Neuronal stem cell (in vitro differentiated cells): ENCODE results near the gene HERC3.

Experiments
- DNase-seq: peaks from one replicate; pipeline ENCODE4 v3.0.0-alpha.2; 2013; ENCODE audit warnings: low spot score
- H2AFZ ChIP-seq: one replicate; pipeline ENCODE4 v1.6.1; 2013; ENCODE audit warnings: mild to moderate bottlenecking, low read length, inconsistent platforms
- H2AK5ac ChIP-seq: 2 replicates; pipeline ENCODE4 v1.6.1; 2013; ENCODE audit warnings: low read depth, mild to moderate bottlenecking, inconsistent platforms, low read length, moderate library complexity, mixed read lengths
- H2BK120ac ChIP-seq: 2 replicates; pipeline ENCODE4 v1.6.1; 2013; ENCODE audit warnings: low read depth, mild to moderate bottlenecking, inconsistent platforms, low read length, moderate library complexity, mixed read lengths
- H2BK12ac ChIP-seq: one replicate; pipeline ENCODE4 v1.6.1; 2013; ENCODE audit warnings: low read length, inconsistent platforms
- H2BK15ac ChIP-seq: 2 replicates; pipeline ENCODE4 v1.6.1; 2013; ENCODE audit warnings: mild to moderate bottlenecking, low read length, inconsistent platforms, mixed read lengths
- H2BK5ac ChIP-seq: one replicate; pipeline ENCODE4 v1.6.1; 2013; ENCODE audit warnings: inconsistent platforms, mild to moderate bottlenecking, low read length, moderate library complexity
- H3K14ac ChIP-seq: one replicate; pipeline ENCODE4 v1.6.1; 2013; ENCODE audit warnings: low read length, inconsistent platforms
- H3K18ac ChIP-seq: 2 replicates; pipeline ENCODE4 v1.6.1; 2013; ENCODE audit warnings: low read length, inconsistent platforms
- H3K23ac ChIP-seq: 2 replicates; pipeline ENCODE4 v1.6.1; 2013; ENCODE audit warnings: low read depth, mild to moderate bottlenecking, mixed read lengths, low read length, inconsistent platforms; ENCODE audit not compliant: poor library complexity
- H3K27ac ChIP-seq: replicated peaks from 3 replicates; pipeline ENCODE4 v1.5.1; 2013; ENCODE audit warnings: low read length, inconsistent platforms
- H3K27me3 ChIP-seq, 3 experiments: 2 replicates each; pipeline ENCODE4 v1.6.1; 2013; ENCODE audit warnings: low read length in 3 of 3, mild to moderate bottlenecking in 2 of 3, inconsistent platforms in 1 of 3, low read depth in 1 of 3, mixed read lengths in 1 of 3, moderate library complexity in 1 of 3; ENCODE audit not compliant: control insufficient read depth in 3 of 3, insufficient read depth in 3 of 3
- H3K36me3 ChIP-seq, 2 donors: replicated peaks in 1 of 2; 2 replicates each; pipeline ENCODE4 v1.6.1; 2013; ENCODE audit warnings: low read length in 2 of 2; ENCODE audit not compliant: control insufficient read depth in 2 of 2, insufficient read depth in 2 of 2
- H3K4ac ChIP-seq: 2 replicates; pipeline ENCODE4 v1.6.1; 2013; ENCODE audit warnings: inconsistent platforms, mild to moderate bottlenecking, low read length, moderate library complexity
- H3K4me1 ChIP-seq, 2 donors: 1 replicate in 1 of 2; 2 replicates in 1 of 2; pipeline ENCODE4 v1.6.1; 2013; ENCODE audit warnings: low read length in 2 of 2, low read depth in 1 of 2; ENCODE audit not compliant: control insufficient read depth in 2 of 2, insufficient read depth in 1 of 2
- H3K4me2 ChIP-seq: one replicate; pipeline ENCODE4 v1.6.1; 2013; ENCODE audit warnings: mild to moderate bottlenecking, low read length, inconsistent platforms; ENCODE audit not compliant: insufficient read depth, poor library complexity, severe bottlenecking
- H3K4me3 ChIP-seq, 2 donors: 2 replicates each; pipeline ENCODE4 v1.5.1; 2013; ENCODE audit warnings: low read length in 2 of 2, mild to moderate bottlenecking in 2 of 2, inconsistent platforms in 1 of 2, moderate library complexity in 1 of 2
- H3K79me1 ChIP-seq: one replicate; pipeline ENCODE4 v1.6.1; 2013; ENCODE audit warnings: low read depth, mild to moderate bottlenecking, inconsistent platforms, low read length, moderate library complexity
- H3K9ac ChIP-seq: one replicate; pipeline ENCODE4 v1.6.1; 2013; ENCODE audit warnings: mild to moderate bottlenecking, low read depth, low read length, inconsistent platforms; ENCODE audit not compliant: poor library complexity
- H3K9me3 ChIP-seq, 2 donors: replicated peaks in 1 of 2; 2 replicates each; pipeline versions ENCODE3 to v1.6.1; 2013; ENCODE audit warnings: low read length in 2 of 2, mild to moderate bottlenecking in 2 of 2, inconsistent platforms in 1 of 2, low read depth in 1 of 2, mixed read lengths in 1 of 2, moderate library complexity in 1 of 2; ENCODE audit not compliant: control insufficient read depth in 2 of 2, insufficient read depth in 1 of 2
- H4K8ac ChIP-seq: one replicate; pipeline ENCODE4 v1.6.1; 2013; ENCODE audit warnings: low read depth, mild to moderate bottlenecking, inconsistent platforms, low read length, moderate library complexity
- H4K91ac ChIP-seq: one replicate; pipeline ENCODE4 v1.6.1; 2013; ENCODE audit warnings: low read length, low read depth, mild to moderate bottlenecking, inconsistent platforms; ENCODE audit not compliant: poor library complexity
- WGBS, 2 donors: extraction: QIAGEN DNeasy Blood & Tissue Kit; methylation state at CpG; one replicate each; pipeline ENCODE4 v1.1.7; 2013; ENCODE audit warnings: missing lambda C conversion rate in 2 of 2, mixed read lengths in 1 of 2; ENCODE audit not compliant: insufficient read length in 2 of 2, insufficient replicate concordance in 1 of 2; ENCODE audit errors: extremely low coverage in 2 of 2; 5-methylcytosine and 5-hydroxymethylcytosine counted together

Gene HERC3

GRCh38 chr4:88600176-88600838, 8.0 kb downstream of the HERC3 start:
- H2BK15ac ChIP-seq = no peak overlapping the region
- DNase-seq = no peak
- no peak overlapping the region for H3K4me2 ChIP-seq
- no peak overlapping the region for H4K8ac ChIP-seq
- H2AFZ ChIP-seq = no peak overlapping the region
- H4K91ac ChIP-seq = no peak overlapping the region
- H3K4me1 ChIP-seq = peaks cover 0 to 2% of the 10 kb centered on the region in 2 donors
- H2BK12ac ChIP-seq = no peak overlapping the region
- no peak overlapping the region for H3K23ac ChIP-seq
- H2BK120ac ChIP-seq = no peak overlapping the region
- H2AK5ac ChIP-seq = no peak overlapping the region
- no peak overlapping the region for H3K4ac ChIP-seq
- no peak overlapping the region for H2BK5ac ChIP-seq
- no peak overlapping the region for H3K18ac ChIP-seq
- H3K36me3 ChIP-seq = no peaks in the 10 kb centered on the region
- no peaks in the 10 kb centered on the region for H3K79me1 ChIP-seq
- H3K27ac ChIP-seq = no peak overlapping the region
- H3K9me3 ChIP-seq = no peaks in the 10 kb centered on the region
- no peak overlapping the region for H3K14ac ChIP-seq
- no peak overlapping the region for H3K4me3 ChIP-seq
- no peak overlapping the region for H3K9ac ChIP-seq
- H3K27me3 ChIP-seq = no peaks in the 10 kb centered on the region
- no CpG with 5 or more reads among the region's 2 CpGs for WGBS, 2 donors

GRCh38 chr4:88604978-88605678, 12.8 kb downstream of the HERC3 start:
- no peak for DNase-seq
- no peaks in the 10 kb centered on the region for H3K36me3 ChIP-seq
- no peak overlapping the region for H3K27ac ChIP-seq
- no peak overlapping the region for H2BK15ac ChIP-seq
- H3K4me1 ChIP-seq = no peaks in the 10 kb centered on the region
- H3K4me2 ChIP-seq = no peak overlapping the region
- WGBS, 2 donors = no CpG with 5 or more reads among the region's 1 CpG
- H3K9ac ChIP-seq = no peak overlapping the region
- H4K8ac ChIP-seq = no peak overlapping the region
- no peak overlapping the region for H2AK5ac ChIP-seq
- no peak overlapping the region for H3K18ac ChIP-seq
- no peak overlapping the region for H3K14ac ChIP-seq
- H3K4me3 ChIP-seq = no peak overlapping the region
- no peak overlapping the region for H4K91ac ChIP-seq
- no peaks in the 10 kb centered on the region for H3K79me1 ChIP-seq
- H2AFZ ChIP-seq = no peak overlapping the region
- H2BK120ac ChIP-seq = no peak overlapping the region
- no peak overlapping the region for H2BK12ac ChIP-seq
- peaks cover 0 to 4% of the 10 kb centered on the region in 2 donors for H3K9me3 ChIP-seq
- no peak overlapping the region for H3K23ac ChIP-seq
- no peak overlapping the region for H2BK5ac ChIP-seq
- no peaks in the 10 kb centered on the region for H3K27me3 ChIP-seq
- H3K4ac ChIP-seq = no peak overlapping the region

- H2AFZ ChIP-seq = no peak overlapping the region
- no peaks in the 10 kb centered on the region for H3K27me3 ChIP-seq
- H3K36me3 ChIP-seq = no peaks in the 10 kb centered on the region
- H3K4me2 ChIP-seq = no peak overlapping the region
- no peak overlapping the region for H2BK5ac ChIP-seq
- no peak overlapping the region for H3K27ac ChIP-seq
- no peak overlapping the region for H2BK15ac ChIP-seq
- no peak overlapping the region for H2AK5ac ChIP-seq
- peaks cover 0 to 4% of the 10 kb centered on the region in 2 donors for H3K9me3 ChIP-seq
- H3K14ac ChIP-seq = no peak overlapping the region
- no peak overlapping the region for H3K18ac ChIP-seq
- H3K4me1 ChIP-seq = no peaks in the 10 kb centered on the region
- no peak overlapping the region for H2BK12ac ChIP-seq
- H2BK120ac ChIP-seq = no peak overlapping the region
- no peak overlapping the region for H4K91ac ChIP-seq
- no peak overlapping the region for H3K23ac ChIP-seq
- H3K9ac ChIP-seq = no peak overlapping the region
- DNase-seq = no peak
- H3K4me3 ChIP-seq = no peak overlapping the region
- H3K79me1 ChIP-seq = no peaks in the 10 kb centered on the region
- peak overlapping the region; percentile 17 for H4K8ac ChIP-seq
- H3K4ac ChIP-seq = no peak overlapping the region
These were observed 13.5 kb downstream of the HERC3 start for GRCh38 chr4:88605736-88606135.

- Histone ChIP-seq H3K14ac (no peak overlapping the region), H3K4me1 (no peaks in the 10 kb centered on the region), H4K91ac (no peak overlapping the region), H4K8ac (no peak overlapping the region), H3K4me3 (no peak overlapping the region), H3K27me3 (no peaks in the 10 kb centered on the region), H3K27ac (no peak overlapping the region), H2AFZ (no peak overlapping the region), H2BK15ac (no peak overlapping the region), H3K4me2 (no peak overlapping the region), H3K36me3 (no peaks in the 10 kb centered on the region), H2AK5ac (no peak overlapping the region), H2BK120ac (no peak overlapping the region), H3K9ac (no peak overlapping the region), H2BK5ac (no peak overlapping the region), H3K18ac (no peak overlapping the region), H2BK12ac (no peak overlapping the region), H3K4ac (no peak overlapping the region), H3K9me3 (peaks cover 0 to 4% of the 10 kb centered on the region in 2 donors), H3K23ac (no peak overlapping the region), H3K79me1 (no peaks in the 10 kb centered on the region)
- no peak for DNase-seq
- no CpG with 5 or more reads among the region's 1 CpG for WGBS, 2 donors
These were observed 14.6 kb downstream of the HERC3 start for GRCh38 chr4:88606832-88607231.
